ENCODE results near the gene TMPO.

GRCh38 chr12:98572010-98572409, 56.6 kb downstream of the TMPO start:
- no peak for TF ChIP-seq REST (IDR thresholded peaks at IDR 0.05; ENCODE audit: borderline replicate concordance)
- no peak for TF ChIP-seq TAF1 (IDR thresholded peaks at IDR 0.05; ENCODE audit: low read depth)
- no peak for TF ChIP-seq CTCF (IDR thresholded peaks at IDR 0.05; ENCODE audit: poor library complexity, severe bottlenecking)

Data from neural cell (in vitro differentiated cells).